ENCODE data around the gene CALN1. TPM values are rescaled to one million over a fixed set of nuclear protein-coding genes. Genes with fewer than 3 reads are reported as not detected.

Gene CALN1
- total RNA-seq, 1 experiment from 2014 or later = not detected

GRCh38 chr7:71860572-71860971, 551.6 kb downstream of the CALN1 start:
- ChIA-PET CTCF (no interaction called here), POLR2A (no interaction called here)
- intact Hi-C loops (cut with micrococcal nuclease; ENCODE audit: unreplicated experiment) = no loop called here
- H3K9me3 Mint-ChIP-seq (ENCODE audit: unreplicated experiment) = no peaks in the 10 kb centered on the region
- no peaks in the 10 kb centered on the region for H3K4me1 Mint-ChIP-seq (ENCODE audit: low read depth, unreplicated experiment)
- no TSS peak for BruUV-seq (replicated peaks)
- Histone ChIP-seq H3K4me1 (no peaks in the 10 kb centered on the region), H3K36me3 (ENCODE audit: control insufficient read depth, insufficient read depth, low read length) (no peaks in the 10 kb centered on the region), H3K27me3 (replicated peaks; ENCODE audit: control insufficient read depth, insufficient read depth, low read length) (no peaks in the 10 kb centered on the region), H3K9me3 (no peaks in the 10 kb centered on the region), H3K4me3 (ENCODE audit: low read depth, low read length) (no peak overlapping the region)
- no peaks in the 10 kb centered on the region for H3K36me3 Mint-ChIP-seq (ENCODE audit: insufficient read depth, unreplicated experiment)
- no peaks in the 10 kb centered on the region for H3K27me3 Mint-ChIP-seq (ENCODE audit: insufficient read depth, unreplicated experiment)
- H3K27ac Mint-ChIP-seq (ENCODE audit: unreplicated experiment) = no peak overlapping the region
- no peak for DNase-seq
- no peak overlapping the region for H3K4me3 Mint-ChIP-seq (ENCODE audit: unreplicated experiment)
- no peak for TF ChIP-seq CTCF (IDR thresholded peaks at IDR 0.05; ENCODE audit: insufficient read depth in 1 of 2, low read depth in 1 of 2, low read length in 1 of 2, severe bottlenecking in 1 of 2, unreplicated experiment in 1 of 2)

- Mint-ChIP-seq H3K4me3 (ENCODE audit: unreplicated experiment) (no peak overlapping the region), H3K9me3 (ENCODE audit: unreplicated experiment) (no peaks in the 10 kb centered on the region), H3K27ac (ENCODE audit: unreplicated experiment) (no peak overlapping the region), H3K36me3 (ENCODE audit: insufficient read depth, unreplicated experiment) (no peaks in the 10 kb centered on the region), H3K27me3 (ENCODE audit: insufficient read depth, unreplicated experiment) (no peaks in the 10 kb centered on the region), H3K4me1 (ENCODE audit: low read depth, unreplicated experiment) (no peaks in the 10 kb centered on the region)
- no TSS peak for BruUV-seq (replicated peaks)
- H3K27me3 ChIP-seq (replicated peaks; ENCODE audit: control insufficient read depth, insufficient read depth, low read length) = no peaks in the 10 kb centered on the region
- CTCF ChIA-PET = no interaction called here
- H3K36me3 ChIP-seq (ENCODE audit: control insufficient read depth, insufficient read depth, low read length) = no peaks in the 10 kb centered on the region
- intact Hi-C loops (cut with micrococcal nuclease; ENCODE audit: unreplicated experiment) = no loop called here
- POLR2A ChIA-PET = no interaction called here
- no peak for TF ChIP-seq CTCF (IDR thresholded peaks at IDR 0.05; ENCODE audit: insufficient read depth in 1 of 2, low read depth in 1 of 2, low read length in 1 of 2, severe bottlenecking in 1 of 2, unreplicated experiment in 1 of 2)
- no peaks in the 10 kb centered on the region for H3K9me3 ChIP-seq
- no peak for DNase-seq
- no peaks in the 10 kb centered on the region for H3K4me1 ChIP-seq
- no peak overlapping the region for H3K4me3 ChIP-seq (ENCODE audit: low read depth, low read length)
These were observed 554.8 kb downstream of the CALN1 start for GRCh38 chr7:71857338-71857737.

- Histone ChIP-seq H3K9me3 (no peaks in the 10 kb centered on the region), H3K4me1 (no peaks in the 10 kb centered on the region), H3K36me3 (ENCODE audit: control insufficient read depth, insufficient read depth, low read length) (no peaks in the 10 kb centered on the region), H3K27me3 (replicated peaks; ENCODE audit: control insufficient read depth, insufficient read depth, low read length) (no peaks in the 10 kb centered on the region), H3K4me3 (ENCODE audit: low read depth, low read length) (no peak overlapping the region)
- no peak overlapping the region for H3K4me3 Mint-ChIP-seq (ENCODE audit: unreplicated experiment)
- no peak for TF ChIP-seq CTCF (IDR thresholded peaks at IDR 0.05; ENCODE audit: insufficient read depth in 1 of 2, low read depth in 1 of 2, low read length in 1 of 2, severe bottlenecking in 1 of 2, unreplicated experiment in 1 of 2)
- no peak overlapping the region for H3K27ac Mint-ChIP-seq (ENCODE audit: unreplicated experiment)
- H3K9me3 Mint-ChIP-seq (ENCODE audit: unreplicated experiment) = no peaks in the 10 kb centered on the region
- no TSS peak for BruUV-seq (replicated peaks)
- no peak for DNase-seq
- ChIA-PET POLR2A (no interaction called here), CTCF (no interaction called here)
- H3K27me3 Mint-ChIP-seq (ENCODE audit: insufficient read depth, unreplicated experiment) = no peaks in the 10 kb centered on the region
- intact Hi-C loops (cut with micrococcal nuclease; ENCODE audit: unreplicated experiment) = no loop called here
- H3K36me3 Mint-ChIP-seq (ENCODE audit: insufficient read depth, unreplicated experiment) = no peaks in the 10 kb centered on the region
- no peaks in the 10 kb centered on the region for H3K4me1 Mint-ChIP-seq (ENCODE audit: low read depth, unreplicated experiment)
These were observed 557.4 kb downstream of the CALN1 start for GRCh38 chr7:71854546-71855397.

Measured in Caco-2 (cell line).